Cardiac muscle cell (in vitro differentiated cells and primary cell): ENCODE measurements around the gene CPNE6. TPM values are rescaled to one million over a fixed set of nuclear protein-coding genes. Genes with fewer than 3 reads are reported as not detected.
A peak's percentile ranks its signal among the peaks of the same experiment; 100 is the strongest.
"Not testable (repeated sequence)": the region's sequence is repeated elsewhere in the genome, so short reads cannot be mapped to it uniquely, and the experiment has no call there.

Experiments
- DNase-seq, 2 donors: peaks; one replicate each; pipeline versions ENCODE4 v3.0.0 to v3.0.0-alpha.2; 2010 to 2017; ENCODE audit warnings: low read depth in 1 of 2, low spot score in 1 of 2
- H3K27ac ChIP-seq: fragments of 200-600 bp; sonication (generic); 2 replicates; pipeline ENCODE4 v1.5.1; 2016
- H3K27me3 ChIP-seq: fragments of 200-600 bp; sonication (generic); 2 replicates; pipeline ENCODE4 v1.6.0; 2016; ENCODE audit warnings: control low read depth
- H3K36me3 ChIP-seq: fragments of 200-600 bp; sonication (generic); 2 replicates; pipeline ENCODE4 v1.5.1; 2016; ENCODE audit warnings: control low read depth
- H3K4me1 ChIP-seq: fragments of 200-600 bp; sonication (generic); 2 replicates; pipeline ENCODE4 v1.8.1; 2017; ENCODE audit warnings: low read depth, mild to moderate bottlenecking, mixed run types
- H3K4me3 ChIP-seq: fragments of 200-600 bp; sonication (generic); 2 replicates; pipeline ENCODE4 v1.5.1; 2016; ENCODE audit warnings: mild to moderate bottlenecking
- H3K9me3 ChIP-seq: fragments of 200-600 bp; sonication (generic); 2 replicates; pipeline ENCODE4 v1.5.1; 2017; ENCODE audit warnings: low read depth, mild to moderate bottlenecking, control low read depth
- polyA plus RNA-seq: library from polyadenylated mRNA; unstranded; fragments of >200 nt; fragmentation: Nextera tagmentation; extraction: Ambion mirVana; gene quantifications from 2 replicates; pipeline ENCODE4 v1.2.1, GENCODE V29; 2016
- total RNA-seq: library from RNA; depleted of rRNA; stranded (reverse); fragments of >200 nt; gene quantifications from 2 replicates; pipeline ENCODE4 v1.2.3, GENCODE V29; 2016
- TF ChIP-seq, protein P1 (sequence below): IDR thresholded peaks from 2 replicates; pipeline ENCODE4 v1.5.1; 2012; ENCODE audit warnings: low read depth, mild to moderate bottlenecking, low read length

The CPNE6 gene
- total and polyA plus RNA-seq, 2 experiments from 2014 or later: 0.12 to 0.43 TPM

DNA sequence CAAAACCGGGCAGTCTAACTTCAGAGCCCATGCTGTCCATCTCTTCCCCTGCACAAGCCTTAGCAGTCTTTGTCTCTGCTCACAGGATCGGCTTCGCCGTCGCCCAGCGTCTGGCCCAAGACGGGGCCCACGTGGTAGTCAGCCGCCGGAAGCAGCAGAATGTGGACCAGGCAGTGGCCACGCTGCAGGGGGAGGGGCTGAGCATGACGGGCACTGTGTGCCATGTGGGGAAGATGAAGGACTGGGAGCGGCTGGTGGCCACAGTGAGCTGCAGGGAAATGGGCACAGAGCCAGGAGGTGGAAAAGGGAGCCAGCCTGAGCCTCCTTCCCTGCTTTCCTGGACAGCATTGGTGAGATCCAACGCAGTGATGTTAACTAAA, 33.7 kb upstream of the CPNE6 start:
- no peak for DNase-seq
- H3K4me1 ChIP-seq: no peaks in the 10 kb centered on the region
- TF ChIP-seq, protein P1, sequence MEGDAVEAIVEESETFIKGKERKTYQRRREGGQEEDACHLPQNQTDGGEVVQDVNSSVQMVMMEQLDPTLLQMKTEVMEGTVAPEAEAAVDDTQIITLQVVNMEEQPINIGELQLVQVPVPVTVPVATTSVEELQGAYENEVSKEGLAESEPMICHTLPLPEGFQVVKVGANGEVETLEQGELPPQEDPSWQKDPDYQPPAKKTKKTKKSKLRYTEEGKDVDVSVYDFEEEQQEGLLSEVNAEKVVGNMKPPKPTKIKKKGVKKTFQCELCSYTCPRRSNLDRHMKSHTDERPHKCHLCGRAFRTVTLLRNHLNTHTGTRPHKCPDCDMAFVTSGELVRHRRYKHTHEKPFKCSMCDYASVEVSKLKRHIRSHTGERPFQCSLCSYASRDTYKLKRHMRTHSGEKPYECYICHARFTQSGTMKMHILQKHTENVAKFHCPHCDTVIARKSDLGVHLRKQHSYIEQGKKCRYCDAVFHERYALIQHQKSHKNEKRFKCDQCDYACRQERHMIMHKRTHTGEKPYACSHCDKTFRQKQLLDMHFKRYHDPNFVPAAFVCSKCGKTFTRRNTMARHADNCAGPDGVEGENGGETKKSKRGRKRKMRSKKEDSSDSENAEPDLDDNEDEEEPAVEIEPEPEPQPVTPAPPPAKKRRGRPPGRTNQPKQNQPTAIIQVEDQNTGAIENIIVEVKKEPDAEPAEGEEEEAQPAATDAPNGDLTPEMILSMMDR: no peak

GRCh38 chr14:24038686-24039085, 32.7 kb upstream of the CPNE6 start:
- no peaks in the 10 kb centered on the region for H3K9me3 ChIP-seq
- no peaks in the 10 kb centered on the region for H3K4me1 ChIP-seq
- no peaks in the 10 kb centered on the region for H3K36me3 ChIP-seq
- TF ChIP-seq, protein P1: no peak
- H3K4me3 ChIP-seq: no peak overlapping the region
- no peaks in the 10 kb centered on the region for H3K27me3 ChIP-seq
- H3K27ac ChIP-seq: no peak overlapping the region
- no peak for DNase-seq

More for the DNA sequence above, 33.7 kb upstream of the CPNE6 start:
- Histone ChIP-seq H3K9me3 (no peaks in the 10 kb centered on the region), H3K27ac (no peak overlapping the region), H3K27me3 (no peaks in the 10 kb centered on the region), H3K4me3 (no peak overlapping the region), H3K36me3 (no peaks in the 10 kb centered on the region)

DNA sequence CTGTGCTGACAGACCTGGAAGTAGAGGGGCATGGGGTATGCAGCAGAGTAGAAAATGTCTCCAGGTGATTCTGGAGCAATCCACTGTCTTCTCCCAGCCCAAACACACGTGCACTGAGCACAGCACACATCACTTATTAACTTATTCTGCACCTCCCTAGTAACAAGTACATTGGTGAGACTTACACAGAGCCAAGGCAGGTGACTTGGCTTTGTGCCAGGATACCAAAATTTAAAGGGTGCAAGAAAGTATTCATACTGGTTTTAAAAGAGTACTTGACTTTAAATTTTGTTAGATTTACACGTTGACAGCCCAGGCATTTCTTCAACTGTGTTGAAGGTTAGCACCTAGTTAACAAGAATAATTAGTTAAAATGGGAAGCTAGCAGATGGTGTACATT, 30.7 kb upstream of the CPNE6 start:
- Histone ChIP-seq H3K4me3 (no peak overlapping the region), H3K27ac (no peak overlapping the region), H3K4me1 (no peaks in the 10 kb centered on the region), H3K9me3 (no peaks in the 10 kb centered on the region), H3K27me3 (no peaks in the 10 kb centered on the region), H3K36me3 (no peaks in the 10 kb centered on the region)
- DNase-seq: no peak
- TF ChIP-seq, protein P1: no peak

DNA sequence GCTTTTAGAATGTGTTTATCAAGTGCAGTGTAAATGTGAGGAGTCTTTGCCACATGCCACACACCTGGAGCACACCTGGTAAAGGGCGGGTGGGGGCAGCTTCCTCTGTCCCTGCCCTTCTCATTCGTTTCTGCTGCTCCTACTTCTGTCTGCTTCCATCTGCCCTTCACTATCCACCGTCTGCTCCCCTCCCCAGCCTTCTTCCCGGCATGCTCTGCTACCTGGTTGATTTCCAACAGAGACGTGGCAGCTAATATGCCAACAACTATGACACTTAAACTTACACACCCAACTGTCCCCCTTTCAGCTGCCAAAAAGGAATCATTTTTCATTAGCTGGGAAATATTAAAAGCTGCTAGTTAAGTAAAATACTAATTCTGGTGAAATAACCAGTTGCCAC, 28.6 kb upstream of the CPNE6 start:
- Histone ChIP-seq H3K4me1 (no peaks in the 10 kb centered on the region), H3K27me3 (no peaks in the 10 kb centered on the region), H3K27ac (no peak overlapping the region), H3K4me3 (no peak overlapping the region), H3K9me3 (no peaks in the 10 kb centered on the region), H3K36me3 (no peaks in the 10 kb centered on the region)
- TF ChIP-seq, protein P1: no peak
- no peak for DNase-seq

DNA sequence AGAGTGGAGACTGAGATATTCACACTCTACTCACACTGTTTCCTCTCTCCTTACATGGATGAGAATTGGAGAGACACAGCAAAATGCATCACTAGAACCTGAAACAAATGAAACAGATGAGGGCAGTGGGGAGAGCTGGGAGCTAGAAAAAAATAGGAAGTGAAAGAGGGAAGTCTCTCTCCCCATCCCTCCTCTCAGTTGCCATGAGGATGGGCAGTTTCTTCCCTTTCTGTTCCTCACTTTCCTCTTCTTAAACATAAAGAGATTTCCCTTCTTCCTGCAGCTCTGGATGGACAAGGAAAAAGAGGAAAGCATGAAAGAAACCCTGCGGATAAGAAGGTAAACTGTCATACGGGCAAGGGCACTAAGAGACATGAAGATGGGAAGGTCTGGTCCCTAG, 22.4 kb upstream of the CPNE6 start:
- not testable (repeated sequence) for H3K4me3 ChIP-seq, H3K4me1 ChIP-seq, DNase-seq, H3K9me3 ChIP-seq, H3K27me3 ChIP-seq, H3K27ac ChIP-seq, H3K36me3 ChIP-seq

GRCh38 chr14:24050753-24051152, 20.6 kb upstream of the CPNE6 start:
- H3K4me1 ChIP-seq, H3K27ac ChIP-seq, H3K9me3 ChIP-seq, H3K27me3 ChIP-seq, H3K36me3 ChIP-seq, DNase-seq, H3K4me3 ChIP-seq: not testable (repeated sequence)

DNA sequence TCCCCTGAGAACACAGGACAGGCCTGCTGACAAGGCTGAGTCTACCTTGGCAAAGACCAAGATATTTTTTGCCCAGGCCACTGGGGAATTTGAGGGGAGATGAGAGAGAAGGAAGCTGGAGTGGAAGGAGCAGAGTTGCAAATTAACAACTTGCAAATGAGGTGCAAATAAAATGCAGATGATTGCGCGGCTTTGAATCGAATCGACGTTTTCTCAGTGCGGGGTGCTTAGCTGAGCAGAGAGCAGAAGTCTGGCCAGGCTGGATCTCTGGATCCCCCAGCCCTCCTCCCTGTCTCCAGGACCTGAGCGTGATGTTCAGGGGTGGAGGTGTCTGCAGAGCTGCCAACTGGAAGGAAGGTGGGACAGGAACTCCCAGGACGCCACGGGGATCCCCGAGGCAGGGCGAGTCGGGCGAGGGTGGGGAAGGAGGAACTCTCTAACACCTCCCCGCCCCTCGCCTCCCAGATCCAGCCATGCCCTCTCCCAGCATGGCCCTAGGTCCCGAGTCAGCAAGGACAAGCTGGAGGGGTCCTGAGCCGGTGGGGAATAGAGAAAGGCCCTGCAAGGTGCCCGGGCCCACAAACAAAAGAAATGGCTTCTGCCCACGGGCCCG, 20.1 kb upstream of the CPNE6 start:
- Histone ChIP-seq H3K27me3 (no peaks in the 10 kb centered on the region), H3K9me3 (no peaks in the 10 kb centered on the region), H3K4me3 (peak overlapping the region; percentile 41), H3K36me3 (no peaks in the 10 kb centered on the region), H3K27ac (no peak overlapping the region), H3K4me1 (no peaks in the 10 kb centered on the region)
- TF ChIP-seq, protein P1: no peak
- DNase-seq: peak in 1 of 2 donors; percentile 7
